Central memory CD8-positive, alpha-beta T cell (primary cell): ENCODE results near the gene GCH1.
"Not testable (repeated sequence)": the region's sequence is repeated elsewhere in the genome, so short reads cannot be mapped to it uniquely, and the experiment has no call there.

ENCODE experiments used
- ATAC-seq: fragments of 150-1000 bp; cut with Tn5 transposase; replicated peaks from 2 replicates; pipeline ENCODE4 v1.10.0; 2022; ENCODE audit warnings: mild to moderate bottlenecking, moderate FRiP score, moderate number of reproducible peaks; ENCODE audit not compliant: poor library complexity, severe bottlenecking; ENCODE audit errors: extremely low read depth
- DNase-seq, 2 donors: peaks; one replicate each; pipeline ENCODE4 v3.0.0; 2021; ENCODE audit warnings: low spot score in 2 of 2
- H3K27ac Mint-ChIP-seq: one replicate; pipeline ENCODE4 v1.8.0; 2022; ENCODE audit warnings: low read depth, mild to moderate bottlenecking, moderate library complexity, mixed read lengths
- H3K27me3 Mint-ChIP-seq: one replicate; pipeline ENCODE4 v1.8.0; 2022; ENCODE audit warnings: mixed read lengths
- H3K36me3 Mint-ChIP-seq: one replicate; pipeline ENCODE4 v1.8.0; 2022; ENCODE audit warnings: mild to moderate bottlenecking, moderate library complexity, mixed read lengths; ENCODE audit not compliant: insufficient read depth
- H3K4me1 Mint-ChIP-seq: one replicate; pipeline ENCODE4 v1.8.0; 2022; ENCODE audit warnings: mixed read lengths
- H3K4me3 Mint-ChIP-seq: one replicate; pipeline ENCODE4 v1.8.0; 2022; ENCODE audit warnings: mild to moderate bottlenecking, moderate library complexity, mixed read lengths
- H3K9me3 Mint-ChIP-seq: one replicate; pipeline ENCODE4 v1.8.0; 2022; ENCODE audit warnings: mixed read lengths

GCH1 gene

GRCh38 chr14:54901380-54902142, 1.1 kb downstream of the GCH1 start:
- DNase-seq (no peak), ATAC-seq (no peak)
- H3K27ac Mint-ChIP-seq, result peak overlapping the region; percentile 80
- H3K27me3 Mint-ChIP-seq, result no peaks in the 10 kb centered on the region
- H3K4me1 Mint-ChIP-seq, result peaks cover 16% of the 10 kb centered on the region
- no peaks in the 10 kb centered on the region for H3K9me3 Mint-ChIP-seq
- H3K4me3 Mint-ChIP-seq, result peak overlapping the region; percentile 83
- H3K36me3 Mint-ChIP-seq, result peaks cover 19% of the 10 kb centered on the region

- H3K4me3 Mint-ChIP-seq, result peak overlapping the region; percentile 45
- no peak for ATAC-seq
- DNase-seq, result no peak
- H3K9me3 Mint-ChIP-seq, result no peaks in the 10 kb centered on the region
- peaks cover 25% of the 10 kb centered on the region for H3K4me1 Mint-ChIP-seq
- H3K27ac Mint-ChIP-seq, result no peak overlapping the region
- H3K27me3 Mint-ChIP-seq, result no peaks in the 10 kb centered on the region
- H3K36me3 Mint-ChIP-seq, result peaks cover 18% of the 10 kb centered on the region
These were observed 3.1 kb downstream of the GCH1 start for GRCh38 chr14:54899573-54899972.

- not testable (repeated sequence) for ATAC-seq
These were observed 4.6 kb downstream of the GCH1 start for GRCh38 chr14:54897809-54898555.

GRCh38 chr14:54895683-54896082, 6.9 kb downstream of the GCH1 start:
- DNase-seq, result no peak
- Mint-ChIP-seq H3K4me3 (no peak overlapping the region), H3K4me1 (peaks cover 23% of the 10 kb centered on the region), H3K36me3 (peaks cover 3% of the 10 kb centered on the region), H3K27me3 (no peaks in the 10 kb centered on the region), H3K27ac (no peak overlapping the region), H3K9me3 (no peaks in the 10 kb centered on the region)
- ATAC-seq, result no peak

More at GRCh38 chr14:54897809-54898555, 4.6 kb downstream of the GCH1 start:
- H3K4me3 Mint-ChIP-seq, H3K9me3 Mint-ChIP-seq, H3K27ac Mint-ChIP-seq, DNase-seq, H3K27me3 Mint-ChIP-seq: not testable (repeated sequence)
- peaks cover 25% of the 10 kb centered on the region for H3K4me1 Mint-ChIP-seq
- peaks cover 14% of the 10 kb centered on the region for H3K36me3 Mint-ChIP-seq

GRCh38 chr14:54894995-54895394, 7.6 kb downstream of the GCH1 start:
- ATAC-seq, result no peak
- H3K9me3 Mint-ChIP-seq, result no peaks in the 10 kb centered on the region
- peaks cover 22% of the 10 kb centered on the region for H3K4me1 Mint-ChIP-seq

GRCh38 chr14:54893151-54893760, 9.4 kb downstream of the GCH1 start:
- no peak overlapping the region for H3K27ac Mint-ChIP-seq
- peaks cover 40% of the 10 kb centered on the region for H3K4me1 Mint-ChIP-seq
- peak; percentile 45 for ATAC-seq
- H3K27me3 Mint-ChIP-seq, result no peaks in the 10 kb centered on the region
- H3K4me3 Mint-ChIP-seq, result no peak overlapping the region
- no peaks in the 10 kb centered on the region for H3K9me3 Mint-ChIP-seq
- DNase-seq, result no peak
- H3K36me3 Mint-ChIP-seq, result peaks cover 4% of the 10 kb centered on the region

More at GRCh38 chr14:54894995-54895394, 7.6 kb downstream of the GCH1 start:
- Mint-ChIP-seq H3K27ac (peak overlapping the region; percentile 47), H3K4me3 (no peak overlapping the region), H3K36me3 (peaks cover 1% of the 10 kb centered on the region), H3K27me3 (no peaks in the 10 kb centered on the region)
- no peak for DNase-seq

- H3K27ac Mint-ChIP-seq, result no peak overlapping the region
- H3K27me3 Mint-ChIP-seq, result no peaks in the 10 kb centered on the region
- H3K36me3 Mint-ChIP-seq, result peaks cover 4% of the 10 kb centered on the region
- no peaks in the 10 kb centered on the region for H3K9me3 Mint-ChIP-seq
- ATAC-seq (no peak), DNase-seq (no peak)
- H3K4me3 Mint-ChIP-seq, result no peak overlapping the region
- H3K4me1 Mint-ChIP-seq, result peaks cover 45% of the 10 kb centered on the region
These were observed 11.0 kb downstream of the GCH1 start for GRCh38 chr14:54891471-54892245.

GRCh38 chr14:54890788-54891187, 11.8 kb downstream of the GCH1 start:
- Mint-ChIP-seq H3K36me3 (peaks cover 4% of the 10 kb centered on the region), H3K9me3 (no peaks in the 10 kb centered on the region), H3K27me3 (no peaks in the 10 kb centered on the region), H3K4me3 (no peak overlapping the region), H3K27ac (no peak overlapping the region), H3K4me1 (peaks cover 48% of the 10 kb centered on the region)
- ATAC-seq (no peak), DNase-seq (no peak)

GRCh38 chr14:54889919-54890318, 12.7 kb downstream of the GCH1 start:
- Mint-ChIP-seq H3K36me3 (peaks cover 5% of the 10 kb centered on the region), H3K4me3 (no peak overlapping the region), H3K9me3 (no peaks in the 10 kb centered on the region), H3K27ac (no peak overlapping the region), H3K27me3 (no peaks in the 10 kb centered on the region), H3K4me1 (peaks cover 43% of the 10 kb centered on the region)
- no peak for ATAC-seq
- no peak for DNase-seq

- no peak for DNase-seq
- Mint-ChIP-seq H3K27ac (peak overlapping the region; percentile 89), H3K9me3 (no peaks in the 10 kb centered on the region), H3K27me3 (no peaks in the 10 kb centered on the region), H3K36me3 (peaks cover 14% of the 10 kb centered on the region), H3K4me3 (peak overlapping the region; percentile 84), H3K4me1 (peaks cover 49% of the 10 kb centered on the region)
- no peak for ATAC-seq
These were observed 20.1 kb downstream of the GCH1 start for GRCh38 chr14:54882521-54882920.

- no peak for DNase-seq
- peaks cover 47% of the 10 kb centered on the region for H3K4me1 Mint-ChIP-seq
- H3K36me3 Mint-ChIP-seq, result peaks cover 14% of the 10 kb centered on the region
These were observed 20.7 kb downstream of the GCH1 start for GRCh38 chr14:54881761-54882401.

More at GRCh38 chr14:54881761-54882401, 20.7 kb downstream of the GCH1 start:
- Mint-ChIP-seq H3K9me3 (no peaks in the 10 kb centered on the region), H3K4me3 (peak overlapping the region; percentile 84), H3K27me3 (no peaks in the 10 kb centered on the region), H3K27ac (peak overlapping the region; percentile 89)
- ATAC-seq, result peak; percentile 68
